Measurements from ENCODE around the gene MUC5B.

DNA sequence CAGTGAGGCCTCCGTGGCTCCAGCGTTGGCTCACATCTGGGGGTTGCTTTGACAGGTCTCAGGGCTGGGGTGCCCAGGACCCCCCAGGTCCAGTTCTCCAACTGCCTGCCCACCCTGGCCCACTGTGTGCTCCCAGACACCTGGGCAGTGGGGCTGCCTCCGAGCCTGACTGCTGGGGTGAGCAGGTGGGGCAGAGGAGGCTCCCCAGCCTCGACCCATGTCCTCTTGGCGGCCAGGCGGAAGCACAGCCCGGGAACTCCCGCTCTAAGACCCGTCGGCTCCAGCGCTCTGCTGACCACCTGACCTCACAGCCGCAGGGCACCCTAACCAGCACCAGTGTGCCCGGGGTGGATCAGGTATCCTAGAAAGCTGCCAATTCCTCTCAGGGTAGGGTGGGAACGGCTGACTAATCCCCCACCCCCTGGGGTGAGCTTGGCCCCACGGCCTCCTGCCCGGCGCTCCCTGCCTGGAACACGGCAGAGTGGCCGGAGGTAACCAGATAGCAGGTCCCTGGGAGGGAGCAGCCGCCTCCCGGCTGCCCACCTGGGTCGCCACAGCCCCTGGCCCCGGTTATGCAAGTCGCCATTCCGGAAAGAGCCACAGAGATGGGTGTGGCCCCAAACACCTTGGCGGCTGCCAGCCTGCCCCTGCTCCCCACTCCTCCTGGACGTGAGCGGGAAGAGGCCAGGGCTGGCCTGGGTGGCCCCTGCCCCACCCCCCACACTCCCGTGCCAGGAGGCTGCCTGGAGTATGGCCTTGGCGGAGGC is 19.2 kb upstream of the MUC5B start:
- no peak for TF ChIP-seq POLR2A (IDR thresholded peaks at IDR 0.05; ENCODE audit: low read depth, low read length)
- no peak for TF ChIP-seq POLR2AphosphoS5 (IDR thresholded peaks at IDR 0.05; ENCODE audit: low read depth, low read length)
- no peak for TF ChIP-seq TAF1 (IDR thresholded peaks at IDR 0.05; ENCODE audit: low read depth, low read length)
- TF ChIP-seq SPI1 (IDR thresholded peaks at IDR 0.05; ENCODE audit: low read depth, low read length), result no peak
- TF ChIP-seq PAX5 (IDR thresholded peaks at IDR 0.05; ENCODE audit: insufficient read depth, low read length, severe bottlenecking), result no peak
- no peak for TF ChIP-seq POU2F2 (IDR thresholded peaks at IDR 0.05; ENCODE audit: low read depth, low read length)
